CD4-positive, alpha-beta T cell (primary cell): ENCODE results near the gene MSLN. TPM values are rescaled to one million over a fixed set of nuclear protein-coding genes. Genes with fewer than 3 reads are reported as not detected.
A peak's percentile ranks its signal among the peaks of the same experiment; 100 is the strongest.

Source experiments
- ATAC-seq: fragments of 200-7000 bp; cut with Tn5 transposase; one replicate; pipeline ENCODE4 v1.10.0; 2022; ENCODE audit warnings: mild to moderate bottlenecking; ENCODE audit not compliant: poor library complexity
- CTCF ChIA-PET: fragments of 350-600 bp; sonication (Branson Sonifier 250); formaldehyde crosslinking; loops from one replicate; lab custom pipeline; 2021; ENCODE audit warnings: antibody characterized with exemption, inconsistent platforms; lab: Charles Lee
- POLR2A ChIA-PET: fragments of 350-600 bp; sonication (Branson Sonifier 250); formaldehyde crosslinking; loops from one replicate; lab custom pipeline; 2021; ENCODE audit warnings: antibody characterized with exemption, inconsistent platforms; lab: Charles Lee
- DNase-seq, 14 experiments: peaks; one replicate each; pipeline ENCODE4 v3.0.0-alpha.2; 2013 to 2020; ENCODE audit warnings: mixed read lengths in 2 of 14
- H3K27ac ChIP-seq, 2 donors: one replicate each; pipeline versions ENCODE4 v1.5.1 to v1.7.0; 2013; ENCODE audit warnings: low read length in 2 of 2, low read depth in 1 of 2, mild to moderate bottlenecking in 1 of 2
- H3K27me3 ChIP-seq, 2 experiments: 1 replicate in 1 of 2; 2 replicates in 1 of 2; pipeline versions ENCODE4 v1.6.1 to v1.7.0; 2013; ENCODE audit warnings: low read length in 2 of 2, control low read depth in 1 of 2, mild to moderate bottlenecking in 1 of 2, moderate library complexity in 1 of 2; ENCODE audit not compliant: insufficient read depth in 2 of 2, control insufficient read depth in 1 of 2
- H3K36me3 ChIP-seq: one replicate; pipeline ENCODE4 v1.6.1; 2013; ENCODE audit warnings: low read length, control low read depth; ENCODE audit not compliant: insufficient read depth
- H3K4me1 ChIP-seq: one replicate; pipeline ENCODE4 v1.6.1; 2013; ENCODE audit warnings: low read length, control low read depth; ENCODE audit not compliant: insufficient read depth
- H3K4me3 ChIP-seq: one replicate; pipeline ENCODE4 v1.5.1; 2013; ENCODE audit warnings: mild to moderate bottlenecking, low read length, moderate library complexity
- H3K9me3 ChIP-seq, 2 experiments: 1 replicate in 1 of 2; 2 replicates in 1 of 2; pipeline versions ENCODE4 v1.6.1 to v1.7.0; 2013; ENCODE audit warnings: low read length in 2 of 2, mild to moderate bottlenecking in 2 of 2, control low read depth in 1 of 2, moderate library complexity in 1 of 2; ENCODE audit not compliant: control insufficient read depth in 1 of 2, insufficient read depth in 1 of 2
- H3K27ac Mint-ChIP-seq: one replicate; pipeline ENCODE4 v1.8.0; 2020; ENCODE audit warnings: mixed read lengths
- H3K27me3 Mint-ChIP-seq: one replicate; pipeline ENCODE4 v1.8.0; 2021; ENCODE audit warnings: mixed read lengths
- H3K36me3 Mint-ChIP-seq: one replicate; pipeline ENCODE4 v1.8.0; 2021; ENCODE audit warnings: low read depth, mixed read lengths
- H3K4me1 Mint-ChIP-seq: one replicate; pipeline ENCODE4 v1.8.0; 2021; ENCODE audit warnings: low read depth, mixed read lengths
- H3K4me3 Mint-ChIP-seq: one replicate; pipeline ENCODE4 v1.8.0; 2020; ENCODE audit warnings: mild to moderate bottlenecking, mixed read lengths
- H3K9me3 Mint-ChIP-seq: one replicate; pipeline ENCODE4 v1.8.0; 2020; ENCODE audit warnings: mixed read lengths
- intact Hi-C, 2 experiments: fragments of 100-400 bp; cut with DNase I in 1 of 2; cut with micrococcal nuclease in 1 of 2; formaldehyde crosslinking; loops; one replicate each; pipeline versions ENCODE4 v1.15.1 to v1.9.0; 2023 to 2025; cut with DNase I, micrococcal nuclease
- total RNA-seq, 174 experiments: library from RNA in 2 of 174; stranded (reverse) in 2 of 174; gene quantifications; one replicate each; pipeline ENCODE4 v1.2.3 and lab custom pipeline; 2021 to 2026
- TF ChIP-seq, protein P1 (sequence below): fragments of 200-600 bp; IDR thresholded peaks from one replicate; pipeline ENCODE4 v1.8.0; 2022; ENCODE audit warnings: antibody characterized with exemption, mild to moderate bottlenecking

Gene MSLN
- total RNA-seq, 2 experiments from 2014 or later = not detected

DNA sequence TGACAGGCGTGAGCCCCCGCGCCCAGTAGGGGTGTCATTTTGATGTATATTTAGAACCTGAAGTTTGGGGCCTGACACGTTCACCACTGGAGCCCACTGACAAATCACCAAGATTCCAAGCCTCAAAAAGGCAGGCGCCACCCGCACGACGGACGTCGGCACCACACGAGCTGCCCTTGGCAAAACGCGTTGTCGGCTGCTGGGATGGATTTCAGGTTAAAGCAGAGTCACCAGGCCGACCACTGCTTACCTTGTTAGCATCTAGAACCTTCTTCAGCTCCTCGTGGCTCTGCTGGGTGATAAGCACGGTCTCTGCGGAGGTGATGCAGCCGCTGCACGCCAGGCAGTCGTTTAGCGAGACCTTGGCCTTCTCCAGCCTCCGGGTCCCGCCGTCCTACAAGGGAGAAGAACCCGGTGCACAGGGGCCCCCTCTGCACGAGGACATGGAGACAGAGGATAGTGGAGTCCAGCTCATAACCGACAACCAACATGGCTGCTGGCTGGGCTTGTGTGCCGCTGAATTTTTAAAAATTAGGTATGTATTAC lies 23.5 kb upstream of the MSLN start:
- no peaks in the 10 kb centered on the region for H3K27me3 Mint-ChIP-seq
- POLR2A ChIA-PET = interaction anchor here (1.0 kb wide), 1 partner anchor 15 kb away, joined by 3 read pairs; no protein-coding TSS in a partner anchor
- no peak overlapping the region for H3K27ac Mint-ChIP-seq
- Histone ChIP-seq H3K4me3 (no peak overlapping the region), H3K9me3 (no peaks in the 10 kb centered on the region), H3K36me3 (peaks cover 54% of the 10 kb centered on the region), H3K27me3 (no peaks in the 10 kb centered on the region), H3K27ac (no peak overlapping the region), H3K4me1 (peaks cover 20% of the 10 kb centered on the region)
- TF ChIP-seq, protein P1, sequence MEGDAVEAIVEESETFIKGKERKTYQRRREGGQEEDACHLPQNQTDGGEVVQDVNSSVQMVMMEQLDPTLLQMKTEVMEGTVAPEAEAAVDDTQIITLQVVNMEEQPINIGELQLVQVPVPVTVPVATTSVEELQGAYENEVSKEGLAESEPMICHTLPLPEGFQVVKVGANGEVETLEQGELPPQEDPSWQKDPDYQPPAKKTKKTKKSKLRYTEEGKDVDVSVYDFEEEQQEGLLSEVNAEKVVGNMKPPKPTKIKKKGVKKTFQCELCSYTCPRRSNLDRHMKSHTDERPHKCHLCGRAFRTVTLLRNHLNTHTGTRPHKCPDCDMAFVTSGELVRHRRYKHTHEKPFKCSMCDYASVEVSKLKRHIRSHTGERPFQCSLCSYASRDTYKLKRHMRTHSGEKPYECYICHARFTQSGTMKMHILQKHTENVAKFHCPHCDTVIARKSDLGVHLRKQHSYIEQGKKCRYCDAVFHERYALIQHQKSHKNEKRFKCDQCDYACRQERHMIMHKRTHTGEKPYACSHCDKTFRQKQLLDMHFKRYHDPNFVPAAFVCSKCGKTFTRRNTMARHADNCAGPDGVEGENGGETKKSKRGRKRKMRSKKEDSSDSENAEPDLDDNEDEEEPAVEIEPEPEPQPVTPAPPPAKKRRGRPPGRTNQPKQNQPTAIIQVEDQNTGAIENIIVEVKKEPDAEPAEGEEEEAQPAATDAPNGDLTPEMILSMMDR = no peak
- CTCF ChIA-PET = no interaction called here
- ATAC-seq = no peak
- DNase-seq = peak in 1 of 14 experiments; percentile 17
- no peaks in the 10 kb centered on the region for H3K9me3 Mint-ChIP-seq
- no peaks in the 10 kb centered on the region for H3K4me1 Mint-ChIP-seq
- intact Hi-C loops = no loop called here
- peak overlapping the region; percentile 63 for H3K4me3 Mint-ChIP-seq
- peaks cover 33% of the 10 kb centered on the region for H3K36me3 Mint-ChIP-seq

DNA sequence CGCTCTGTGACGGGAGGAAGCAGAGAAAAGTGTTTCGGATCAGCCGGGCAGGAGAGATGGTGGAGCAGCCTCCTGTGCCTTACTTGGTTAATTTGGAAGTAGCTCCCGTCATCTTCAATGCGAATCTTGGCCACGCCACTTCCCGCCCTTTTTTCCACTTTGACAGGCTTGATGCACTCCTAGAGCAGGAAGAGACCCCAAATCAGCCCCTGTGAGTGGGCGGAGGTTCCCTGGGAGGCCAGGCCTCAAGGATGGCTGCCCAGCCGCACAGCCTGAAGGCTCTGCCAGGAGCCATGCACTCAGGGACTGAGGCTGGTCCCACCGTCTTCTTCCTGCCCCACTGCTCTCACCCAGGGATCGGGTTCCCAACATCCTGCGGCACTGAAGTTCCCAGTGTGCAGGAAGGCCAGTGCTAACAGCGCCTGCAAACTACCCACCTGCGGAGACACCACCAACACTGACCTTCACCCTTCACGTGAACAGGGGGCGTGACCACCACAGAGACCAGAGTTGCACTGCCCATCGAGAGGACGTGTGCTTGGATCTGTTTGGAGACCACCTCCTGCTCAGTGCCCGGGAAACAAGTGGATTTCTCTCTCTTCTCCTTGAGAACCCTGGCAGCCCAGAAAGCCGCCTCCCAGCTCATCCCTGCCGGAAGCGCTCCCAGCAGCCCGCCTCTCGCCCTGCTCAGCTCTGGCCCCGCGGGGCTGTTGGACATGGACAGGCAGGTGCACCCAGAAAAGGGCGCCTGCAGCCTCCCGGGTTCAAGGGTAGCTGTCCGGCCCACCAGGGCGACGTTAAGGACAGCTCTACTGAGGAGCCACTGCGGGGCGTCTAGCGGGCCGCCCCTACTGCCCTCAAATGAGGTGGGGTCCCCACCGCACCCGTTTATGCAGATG lies 20.7 kb upstream of the MSLN start:
- no peak overlapping the region for H3K27ac ChIP-seq
- peaks cover 37% of the 10 kb centered on the region for H3K36me3 ChIP-seq
- H3K27ac Mint-ChIP-seq = no peak overlapping the region
- no peaks in the 10 kb centered on the region for H3K4me1 Mint-ChIP-seq
- DNase-seq = no peak
- no peaks in the 10 kb centered on the region for H3K9me3 Mint-ChIP-seq
- H3K9me3 ChIP-seq = no peaks in the 10 kb centered on the region
- ATAC-seq = no peak
- no peaks in the 10 kb centered on the region for H3K27me3 ChIP-seq
- H3K4me3 ChIP-seq = peak overlapping the region; percentile 88
- ChIA-PET CTCF (interaction anchor here (1.4 to 1.9 kb wide), 5 partner anchors 11 to 45 kb away, joined by 3 to 9 read pairs (median 8); partner anchors contain the start of genes ANTKMT and METRN), POLR2A (interaction anchor here (0.8 to 1.7 kb wide), 7 partner anchors 11 to 48 kb away, joined by 3 to 7 read pairs (median 5); partner anchors contain the start of genes ANTKMT, CHTF18 and RPUSD1)
- intact Hi-C loops = no loop called here
- peaks cover 23% of the 10 kb centered on the region for H3K36me3 Mint-ChIP-seq
- TF ChIP-seq, protein P1 = no peak
- H3K4me1 ChIP-seq = peaks cover 20% of the 10 kb centered on the region
- H3K4me3 Mint-ChIP-seq = peak overlapping the region; percentile 60
- H3K27me3 Mint-ChIP-seq = no peaks in the 10 kb centered on the region

DNA sequence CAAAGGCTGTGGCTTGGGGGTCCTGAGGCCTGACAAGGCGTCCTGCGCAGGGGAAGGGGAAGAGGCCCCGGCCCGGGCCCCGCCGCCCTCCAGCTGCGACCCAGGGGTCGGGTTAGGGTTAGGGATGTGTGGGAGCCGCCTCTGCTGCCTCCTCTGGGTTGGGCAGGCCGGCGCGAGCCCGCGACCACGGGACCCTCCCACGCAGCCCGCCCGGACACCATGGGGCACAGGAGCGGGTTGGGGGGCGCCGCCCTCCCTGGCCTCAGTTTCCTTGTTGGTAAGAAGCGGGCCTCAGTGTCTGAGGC lies 20.1 kb upstream of the MSLN start:
- no peak for DNase-seq
- ChIA-PET POLR2A (interaction anchor here (0.8 to 1.7 kb wide), 6 partner anchors 12 to 47 kb away, joined by 3 to 7 read pairs (median 6); partner anchors contain the start of genes ANTKMT, CCDC78, CHTF18 and RPUSD1), CTCF (interaction anchor here (1.2 to 1.9 kb wide), 6 partner anchors 11 to 152 kb away, joined by 3 to 9 read pairs (median 8); partner anchors contain the start of genes ANTKMT and METRN)
- TF ChIP-seq, protein P1 = no peak
- no peaks in the 10 kb centered on the region for H3K4me1 Mint-ChIP-seq
- ATAC-seq = peak; percentile 4
- no peaks in the 10 kb centered on the region for H3K9me3 ChIP-seq
- peaks cover 20% of the 10 kb centered on the region for H3K4me1 ChIP-seq
- peak overlapping the region; percentile 88 for H3K4me3 ChIP-seq
- H3K27ac Mint-ChIP-seq = no peak overlapping the region
- intact Hi-C loops = no loop called here
- H3K36me3 Mint-ChIP-seq = peaks cover 18% of the 10 kb centered on the region
- H3K27me3 Mint-ChIP-seq = no peaks in the 10 kb centered on the region
- peak overlapping the region; percentile 83 for H3K4me3 Mint-ChIP-seq
- no peaks in the 10 kb centered on the region for H3K27me3 ChIP-seq
- peaks cover 32% of the 10 kb centered on the region for H3K36me3 ChIP-seq
- no peaks in the 10 kb centered on the region for H3K9me3 Mint-ChIP-seq
- H3K27ac ChIP-seq = peak overlapping the region; percentile 64 to 73
